ENCODE data around the gene KLHL36.
A peak's percentile ranks its signal among the peaks of the same experiment; 100 is the strongest.
"Not testable (repeated sequence)": the region's sequence is repeated elsewhere in the genome, so short reads cannot be mapped to it uniquely, and the experiment has no call there.

KLHL36 gene

DNA sequence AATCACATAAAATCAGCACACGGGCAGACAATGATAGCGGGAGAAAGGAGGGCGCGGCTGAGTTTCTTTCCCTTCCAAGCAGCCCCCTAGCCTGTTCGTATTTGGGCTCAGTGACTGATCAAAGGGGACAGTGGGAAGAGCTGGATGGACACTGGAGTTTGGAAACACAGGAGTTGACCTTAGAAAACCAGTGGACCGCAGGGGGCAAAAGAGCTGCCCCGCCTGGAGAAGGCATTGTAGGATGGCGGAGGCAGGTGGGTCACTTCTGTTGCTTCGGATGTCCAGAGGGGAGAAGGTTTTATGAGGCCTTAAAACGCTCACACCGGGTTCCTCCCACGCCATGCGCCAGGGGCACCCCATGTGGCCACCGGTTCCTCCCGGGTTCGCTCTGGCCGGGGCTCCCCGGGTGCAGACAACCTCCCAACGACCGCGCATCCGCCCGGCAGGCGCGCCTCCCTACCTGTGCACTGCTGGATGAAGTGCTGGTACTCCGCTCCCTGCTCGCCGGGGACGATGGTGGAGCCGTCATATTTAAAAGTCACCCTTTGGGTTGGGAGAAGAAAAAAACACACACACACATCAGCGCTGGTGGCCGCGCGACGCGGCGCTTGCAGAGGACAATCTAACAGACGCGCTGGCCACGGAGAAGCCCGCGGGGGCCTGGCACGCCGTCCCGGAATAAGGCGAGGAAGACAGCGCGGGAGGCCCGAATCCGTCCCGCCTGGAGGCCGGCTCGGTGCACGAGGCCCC lies 31.1 kb upstream of the KLHL36 start:
- DNase-seq: no peak

DNA sequence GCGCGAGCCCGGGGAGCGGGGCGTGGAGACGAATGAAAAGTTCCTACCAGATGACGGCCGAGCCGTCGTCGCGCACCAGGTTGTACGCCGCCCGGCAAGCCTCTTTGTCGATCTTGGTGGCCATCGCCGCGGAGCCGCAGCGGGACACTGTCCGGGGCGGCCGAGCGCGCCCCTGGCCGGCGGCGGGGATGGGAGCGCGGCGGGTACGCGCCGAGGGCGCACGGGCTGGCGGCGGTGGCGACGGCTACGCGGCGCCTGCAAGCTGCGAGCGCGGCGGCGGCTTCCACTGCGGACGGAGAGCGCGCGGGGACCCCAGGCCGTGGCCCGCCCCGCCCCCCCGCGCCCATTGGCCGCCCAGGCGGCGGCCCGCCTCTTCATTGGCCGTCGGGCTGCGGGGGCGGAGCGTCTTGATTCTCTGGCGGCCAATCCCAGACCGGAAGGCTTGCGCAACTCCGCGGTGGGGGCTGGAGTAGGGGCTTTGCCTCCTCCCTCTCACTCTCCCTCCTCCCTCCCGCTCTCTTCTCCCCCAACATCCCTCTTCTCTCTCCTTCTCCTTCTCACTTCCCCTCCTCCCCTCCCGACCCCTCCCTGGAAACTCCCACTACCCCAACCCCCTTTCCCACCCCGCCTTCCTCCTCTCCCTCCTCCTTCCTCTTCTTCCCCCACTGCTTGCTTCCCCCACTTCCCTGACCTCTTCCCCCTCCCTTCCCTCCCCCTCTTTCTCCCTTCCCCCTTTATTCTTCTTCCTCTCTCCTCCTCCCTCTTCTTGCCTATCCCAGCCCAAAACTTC lies 30.3 kb upstream of the KLHL36 start, which contains the start of gene COTL1:
TSS of gene COTL1 (minus strand) at position 288 of the 790 bp plus-strand sequence. CDS start at position 124, 164 bp downstream.
- DNase-seq: peak; percentile 62

DNA sequence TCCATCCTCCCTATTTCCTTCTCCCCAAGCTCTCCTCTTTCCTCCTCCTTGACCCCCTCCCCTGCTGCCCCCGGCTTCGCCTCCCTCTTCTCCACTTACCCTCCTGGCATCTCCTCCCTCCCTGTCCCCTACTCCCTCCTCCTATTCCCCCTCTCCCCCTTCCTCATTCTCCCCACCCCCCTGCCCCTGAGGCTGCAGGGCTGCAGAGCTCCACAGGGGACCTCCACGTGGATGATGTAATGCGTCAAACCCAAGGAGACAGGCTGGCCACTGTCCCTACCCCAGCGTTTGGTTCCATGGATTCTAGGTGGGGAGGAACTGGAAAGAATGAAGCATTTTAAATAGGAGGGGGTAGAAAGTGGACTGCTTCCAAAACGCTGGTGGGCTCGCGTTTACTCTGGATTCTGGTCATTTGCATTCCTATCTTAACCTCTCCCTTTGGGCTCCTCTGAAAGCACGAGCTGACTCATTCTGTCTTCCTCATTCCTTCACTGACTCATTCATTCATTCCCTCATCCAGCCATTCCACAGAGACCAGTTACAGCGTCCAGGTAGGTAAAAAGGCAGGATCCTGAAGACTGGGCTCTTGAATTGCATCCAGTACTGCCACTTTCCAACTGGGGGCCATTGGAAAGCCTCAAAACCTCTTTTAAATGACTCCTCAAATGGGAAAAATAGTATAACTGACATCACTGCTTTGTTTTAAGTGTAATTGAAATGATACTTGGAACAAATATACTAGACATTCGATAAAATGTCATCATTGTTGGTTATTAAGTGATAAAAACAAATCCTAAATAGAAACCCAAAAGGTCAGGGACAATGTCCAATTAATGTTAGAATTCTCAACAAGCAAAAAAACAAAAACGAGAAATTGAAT lies 29.5 kb upstream of the KLHL36 start:
- no peak for DNase-seq

DNA sequence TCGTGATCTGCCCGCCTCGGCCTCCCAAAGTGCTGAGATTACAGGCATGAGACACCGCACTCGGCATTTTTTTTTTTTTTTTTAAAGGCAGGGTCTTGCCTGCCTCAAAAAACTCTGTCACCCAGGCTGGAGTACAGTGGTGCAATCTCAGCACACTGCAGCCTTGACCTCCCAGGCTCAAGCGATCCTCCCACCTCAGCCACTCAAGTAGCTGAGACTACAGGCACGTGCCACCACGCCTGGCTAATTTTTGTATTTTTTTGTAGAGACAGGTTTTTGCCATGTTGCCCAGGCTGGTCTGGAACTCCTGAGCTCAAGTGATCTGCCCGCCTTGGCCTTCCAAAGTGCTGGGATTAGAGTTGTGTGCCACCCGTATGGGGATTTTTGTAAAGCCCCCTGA lies 27.4 kb upstream of the KLHL36 start:
- DNase-seq: not testable (repeated sequence)

DNA sequence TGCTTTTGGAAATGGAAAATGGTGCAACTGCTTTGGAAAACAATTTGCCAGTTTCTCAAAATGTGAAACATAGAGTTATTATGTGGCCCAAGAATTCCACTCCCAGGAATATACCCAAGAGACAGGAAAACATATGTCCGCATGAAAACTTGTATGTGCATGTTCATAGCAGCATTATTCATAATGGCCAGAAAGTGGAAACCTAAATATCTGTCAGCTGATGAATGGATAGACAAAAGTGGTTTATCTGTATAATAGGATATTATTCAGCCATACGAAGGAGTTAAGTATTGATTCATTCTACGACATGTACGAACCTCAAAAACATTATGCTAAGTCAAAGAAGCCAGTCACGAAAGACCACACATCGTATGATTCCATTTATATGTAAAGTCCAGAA lies 22.8 kb upstream of the KLHL36 start:
- DNase-seq: no peak

DNA sequence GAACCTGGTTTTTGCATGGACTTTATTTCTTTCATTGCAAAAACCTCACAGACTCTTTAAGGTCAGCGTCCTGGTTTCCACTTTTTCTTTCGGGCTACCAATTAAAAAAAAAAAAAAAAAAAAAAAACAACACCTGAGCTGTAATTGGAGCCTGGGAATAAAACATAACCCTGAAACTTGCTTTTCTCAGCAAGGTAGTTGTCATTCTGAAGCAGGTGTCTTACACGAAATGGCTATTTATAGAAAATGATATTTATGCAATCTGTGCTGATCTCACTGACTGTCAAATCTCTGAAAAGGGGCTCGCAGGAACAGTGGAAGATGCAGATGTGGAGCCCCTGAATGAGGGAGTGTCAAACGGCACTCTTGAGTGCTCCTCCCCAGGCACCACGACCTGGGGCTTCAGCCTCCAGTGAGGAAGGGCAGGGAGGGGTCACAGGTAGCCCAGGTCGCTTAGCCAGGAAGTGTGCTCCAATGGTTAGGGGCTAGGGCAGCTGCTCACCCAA lies 20.0 kb upstream of the KLHL36 start:
- DNase-seq: no peak

DNA sequence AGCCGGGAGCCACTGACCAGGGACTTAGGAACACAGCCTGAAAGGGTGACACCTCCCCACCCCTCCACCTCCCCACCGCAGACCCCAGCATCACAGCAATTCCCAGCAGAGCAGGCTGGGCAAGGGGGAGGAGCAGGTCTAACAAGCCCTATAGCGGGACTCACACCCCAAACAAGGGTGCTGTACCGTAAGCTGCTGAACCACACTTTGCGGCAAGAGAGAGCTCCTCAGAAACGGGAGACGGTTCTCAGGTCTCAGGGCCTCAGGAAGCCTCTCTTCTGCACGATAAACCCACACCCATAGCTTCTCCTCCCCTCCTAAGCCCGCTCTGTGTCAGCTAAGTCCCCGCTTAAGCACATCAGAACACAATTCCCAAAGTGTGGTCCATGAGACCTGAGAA lies 18.7 kb upstream of the KLHL36 start:
- no peak for DNase-seq

DNA sequence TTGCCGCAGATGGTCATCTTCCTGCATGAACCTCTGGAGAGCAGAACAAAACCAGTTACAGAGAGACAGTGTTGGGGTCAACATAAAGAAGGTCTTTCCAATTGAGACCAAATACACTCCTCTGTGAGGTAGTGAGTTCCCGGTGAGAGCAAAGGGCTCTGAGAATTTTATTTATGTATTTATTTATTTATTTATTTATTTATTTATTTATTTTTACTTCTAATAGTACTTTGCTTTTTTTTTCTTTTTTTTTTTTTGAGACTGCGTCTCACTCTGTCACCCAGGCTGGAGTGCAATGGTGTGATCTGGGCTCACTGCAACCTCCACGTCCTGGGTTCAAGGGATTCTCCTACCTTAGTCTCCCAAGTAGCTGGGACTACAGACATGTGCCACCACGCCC lies 18.3 kb upstream of the KLHL36 start:
- no peak for DNase-seq

DNA sequence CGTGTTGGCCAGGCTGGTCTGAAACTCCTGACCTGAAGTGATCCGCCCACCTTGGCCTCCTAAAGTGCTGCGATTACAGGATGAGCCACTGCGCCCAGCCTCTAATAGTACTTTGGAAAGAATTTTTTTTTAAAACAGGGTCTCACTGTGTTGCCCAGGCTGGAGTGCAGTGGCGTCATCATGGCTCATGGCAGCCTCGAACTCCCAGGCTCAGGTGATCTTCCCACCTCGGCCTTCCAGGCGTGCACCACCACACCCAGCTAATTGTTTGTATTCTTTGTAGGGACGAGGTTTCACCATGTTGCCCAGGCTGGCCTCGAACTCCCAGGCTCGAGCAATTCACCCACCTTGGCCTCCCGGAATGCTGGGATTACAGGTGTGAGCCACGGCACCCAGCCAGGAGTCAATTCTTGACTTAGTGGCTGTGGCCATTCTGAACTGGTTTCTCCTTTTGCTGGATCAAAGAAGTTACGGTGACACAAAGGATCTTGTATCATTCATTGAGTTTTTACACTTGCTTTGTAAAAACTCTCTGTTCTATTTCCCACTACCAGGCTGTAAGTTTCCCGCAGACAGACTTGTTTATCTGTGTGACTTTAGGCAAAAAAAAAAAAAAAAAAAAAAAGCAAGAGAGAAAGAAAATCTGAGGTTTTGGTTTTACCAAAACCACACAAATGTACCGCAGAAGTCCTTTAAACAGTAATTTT lies 17.7 kb upstream of the KLHL36 start:
- no peak for DNase-seq

DNA sequence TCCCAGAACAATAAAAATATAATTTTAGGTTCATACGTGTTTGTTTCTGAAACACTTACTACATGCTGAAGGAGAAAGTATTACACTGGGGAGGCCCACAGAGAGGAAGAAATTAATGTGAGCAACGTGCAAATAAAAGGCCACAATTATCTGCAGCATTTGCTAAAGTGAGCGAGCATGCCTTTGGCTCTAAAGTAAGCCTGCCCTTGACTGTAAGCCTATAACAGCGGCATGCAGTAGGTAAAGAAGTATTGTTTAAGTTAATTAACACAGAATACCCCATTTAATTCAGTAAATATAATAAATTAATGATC lies 17.2 kb upstream of the KLHL36 start:
- no peak for DNase-seq

DNA sequence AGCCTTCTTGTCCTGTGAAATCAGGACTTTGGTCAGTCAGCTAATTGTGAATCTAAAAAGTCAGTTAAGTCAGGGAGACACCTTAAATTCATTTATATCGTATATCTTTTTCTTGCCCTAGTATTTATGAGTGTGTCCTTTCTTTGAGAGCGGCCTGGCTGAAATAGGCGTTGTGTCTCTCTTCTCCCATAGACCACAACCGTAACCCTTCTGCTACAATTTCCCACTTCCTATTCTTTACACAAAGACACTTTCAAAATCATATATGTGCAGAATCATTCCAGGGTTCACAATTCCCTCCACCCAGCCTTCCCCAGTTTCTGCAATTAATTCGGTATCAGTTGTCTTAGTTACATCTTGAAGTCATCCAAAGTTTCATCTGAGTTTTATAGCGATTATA lies 16.4 kb upstream of the KLHL36 start:
- no peak for DNase-seq

DNA sequence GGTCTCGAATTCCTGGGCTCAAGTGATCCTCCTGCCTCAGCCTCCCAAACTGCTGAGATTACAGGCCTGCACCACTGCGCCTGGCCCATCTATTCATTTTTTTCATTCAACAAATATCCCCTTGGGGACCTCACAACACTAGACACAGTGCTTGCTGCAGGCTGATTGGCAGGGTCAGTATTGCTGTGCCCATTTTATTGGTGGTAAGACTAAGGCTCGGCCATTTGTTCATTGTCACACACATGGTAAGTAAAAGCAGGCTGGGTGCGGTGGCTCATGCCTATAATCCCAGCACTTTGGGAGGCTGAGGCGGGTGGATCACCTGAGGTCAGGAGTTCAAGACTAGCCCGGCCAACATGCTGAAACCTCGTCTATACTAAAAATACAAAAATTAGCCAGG lies 15.4 kb upstream of the KLHL36 start:
- DNase-seq: not testable (repeated sequence)

DNA sequence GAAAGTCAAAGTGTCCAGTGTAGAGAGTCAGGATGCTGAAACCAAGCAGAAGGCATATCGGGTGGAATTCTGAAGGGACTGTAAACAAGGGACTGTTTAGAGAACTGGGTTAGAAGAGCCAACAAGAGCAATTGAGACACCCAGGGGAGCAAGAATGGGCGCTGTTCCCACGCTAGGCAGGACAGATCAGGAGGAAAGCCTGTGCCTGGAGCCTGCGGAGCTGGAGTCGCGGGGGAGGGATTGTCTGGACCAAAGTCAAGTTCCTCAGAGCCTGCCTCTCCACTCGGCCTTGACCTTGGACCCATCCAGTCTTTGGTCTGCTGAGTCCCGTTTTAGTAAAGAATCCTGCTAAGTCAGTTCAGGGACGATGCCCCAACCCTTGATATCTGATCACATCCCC lies 14.7 kb upstream of the KLHL36 start:
- DNase-seq: no peak

DNA sequence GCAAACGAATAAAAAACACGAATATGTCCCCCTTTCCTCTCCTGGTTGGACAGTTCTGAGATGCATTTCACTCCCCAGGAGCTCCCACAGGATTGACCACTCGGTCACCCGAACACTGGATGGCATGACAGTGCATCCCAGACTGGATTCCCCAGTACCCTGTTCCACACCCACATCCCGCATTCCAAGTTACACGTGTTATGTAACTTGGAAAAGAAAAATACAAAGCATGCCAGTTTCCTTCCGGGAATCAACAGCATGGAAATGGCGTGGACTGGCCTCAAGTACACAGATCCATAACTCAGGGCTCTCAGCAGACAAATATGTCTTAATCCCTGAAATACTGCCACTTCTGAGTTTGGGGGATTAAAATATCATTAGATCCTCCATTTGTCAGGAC lies 12.6 kb upstream of the KLHL36 start:
- no peak for DNase-seq

DNA sequence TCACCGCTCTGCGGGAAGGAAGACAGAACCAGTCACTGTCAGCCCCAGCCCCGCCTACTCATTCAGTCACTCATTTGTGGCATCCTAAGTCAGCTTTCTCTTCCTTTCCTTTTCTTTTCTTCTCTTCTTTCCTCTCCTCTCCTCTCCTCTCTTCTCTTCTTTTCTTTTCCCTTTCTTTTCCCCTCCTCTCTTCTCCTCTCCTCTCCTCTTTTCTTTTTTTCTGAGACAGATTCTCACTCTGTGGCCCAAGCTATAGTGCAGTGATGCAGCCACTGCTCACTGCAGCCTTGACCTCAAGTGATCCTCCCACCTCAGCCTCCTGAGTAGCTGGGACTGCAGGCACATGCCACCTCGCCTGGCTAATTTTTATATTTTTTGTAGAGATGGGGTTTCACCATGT lies 10.6 kb upstream of the KLHL36 start:
- no peak for DNase-seq

DNA sequence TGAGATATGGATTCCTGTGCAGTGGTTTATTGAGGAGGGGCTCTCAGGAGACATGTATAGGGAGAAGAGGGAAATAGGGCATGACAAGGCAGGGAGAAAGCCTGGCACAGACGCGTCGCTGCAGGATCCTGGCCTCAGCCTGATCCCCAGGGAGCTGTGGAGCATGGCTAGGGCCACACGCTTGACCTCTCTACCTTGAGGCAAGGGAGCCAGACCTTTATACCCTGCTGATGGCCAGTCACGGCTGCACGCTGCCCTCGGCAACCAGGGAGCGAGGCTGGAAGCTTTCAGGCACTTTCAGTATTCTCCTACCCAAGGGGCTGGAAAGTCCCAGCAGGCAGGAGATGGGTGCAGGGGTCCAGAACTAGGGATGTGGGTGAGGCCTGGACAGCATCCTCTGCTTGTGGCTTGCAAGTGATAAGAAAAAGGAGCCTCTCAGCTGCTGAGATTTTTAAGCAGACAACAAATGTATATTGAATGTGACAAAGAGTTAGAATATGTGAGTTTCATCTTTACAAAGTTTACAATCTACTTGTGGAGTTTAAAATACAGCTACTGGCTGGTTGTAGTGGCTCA lies 10.0 kb upstream of the KLHL36 start:
- DNase-seq: no peak

DNA sequence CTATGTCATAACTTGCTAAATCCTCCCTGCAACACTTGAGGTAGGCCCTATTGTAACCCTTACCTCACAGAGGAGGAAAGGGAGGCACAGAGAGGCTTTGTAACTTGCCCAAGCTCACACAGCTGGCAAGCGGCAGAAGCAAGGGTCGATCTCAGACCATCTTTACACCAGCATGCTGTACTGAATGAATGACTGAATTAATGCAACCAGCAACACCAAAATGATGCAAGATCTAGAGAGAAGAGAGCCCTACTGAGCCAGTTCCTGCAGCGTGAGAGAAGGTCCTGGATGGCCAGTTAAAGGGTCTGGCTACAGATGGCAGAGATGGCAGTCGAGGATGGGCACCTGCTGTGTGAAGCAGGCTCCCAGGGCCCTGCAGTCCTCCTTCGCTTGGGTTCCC lies 8.2 kb upstream of the KLHL36 start:
- DNase-seq: no peak

DNA sequence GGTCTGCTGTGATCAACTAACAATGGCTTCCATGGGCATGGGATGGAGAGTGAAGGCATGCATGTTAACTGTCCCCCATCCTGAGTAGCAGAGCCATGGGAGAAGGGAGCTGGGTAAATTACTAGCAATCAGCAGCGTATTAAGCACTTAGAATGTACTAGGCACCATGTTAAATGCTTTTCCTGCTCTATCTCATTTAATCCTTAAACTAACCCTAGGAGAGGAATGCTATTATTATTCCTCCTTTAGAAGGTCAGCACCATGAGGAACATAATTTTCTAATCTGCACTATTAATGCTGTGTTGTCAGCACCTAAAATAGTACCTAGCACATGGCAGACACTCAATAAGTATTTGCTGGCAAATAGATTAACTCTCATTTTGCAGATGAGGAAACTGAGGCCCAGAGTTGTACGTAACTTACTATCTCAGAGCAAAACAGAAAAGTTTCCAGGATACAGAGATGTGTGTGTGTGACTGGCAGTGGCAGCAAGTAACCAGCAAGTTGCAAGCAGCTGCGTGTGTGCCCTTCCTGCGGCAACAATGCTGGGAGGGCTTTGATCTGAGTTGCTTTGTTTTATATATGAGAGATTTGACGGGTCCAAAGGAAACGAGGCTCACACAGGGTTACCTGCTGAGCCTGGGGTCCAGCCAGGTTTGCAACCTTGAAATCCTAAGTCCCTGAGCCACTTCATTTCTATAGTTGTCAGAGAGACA lies 6.5 kb upstream of the KLHL36 start:
- DNase-seq: no peak

DNA sequence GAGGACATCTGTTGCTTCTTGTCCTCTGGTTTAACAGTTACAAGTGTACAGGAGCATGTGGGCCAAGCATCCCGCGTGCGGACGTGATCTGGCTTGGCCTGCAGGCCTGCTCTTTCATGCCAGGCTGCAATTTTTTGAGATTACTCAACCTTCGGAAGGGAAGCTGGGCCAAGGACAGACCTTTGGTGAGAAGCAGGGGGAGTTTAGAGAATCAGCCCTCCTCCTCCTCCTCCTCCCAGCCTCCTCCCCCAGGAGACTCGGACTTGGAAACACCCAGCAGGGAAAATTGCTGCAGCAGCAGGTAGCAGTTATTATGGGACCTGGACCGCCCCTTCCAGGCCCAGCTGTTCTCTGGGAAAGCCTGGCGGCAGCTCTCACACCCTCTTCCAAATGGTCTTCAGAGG lies 5.1 kb upstream of the KLHL36 start:
- DNase-seq: no peak

DNA sequence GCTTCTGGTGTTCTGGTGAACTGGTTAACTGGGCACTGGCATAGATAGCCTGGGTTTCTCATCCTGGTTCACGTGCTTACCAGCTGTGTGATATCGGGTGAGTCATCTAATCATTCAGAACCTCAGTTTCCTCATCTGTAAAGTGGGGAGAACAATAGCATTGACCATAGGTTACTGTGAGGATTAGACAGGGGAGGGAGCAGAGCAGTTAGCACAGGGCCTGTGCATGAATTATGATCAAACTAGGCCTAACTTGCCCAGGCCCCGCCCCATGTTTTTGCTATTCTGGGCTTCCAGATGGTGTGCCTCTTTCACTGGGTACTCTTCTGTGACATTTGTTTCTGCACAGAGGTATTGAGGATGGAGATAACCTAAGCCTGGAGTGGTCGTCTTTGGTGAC lies 4.6 kb upstream of the KLHL36 start:
- no peak for DNase-seq
